GM19397 (cell line): ENCODE data around the gene GMEB2.
"Not testable (repeated sequence)": the region's sequence is repeated elsewhere in the genome, so short reads cannot be mapped to it uniquely, and the experiment has no call there.

Experiments
- ATAC-seq: cut with Tn5 transposase; IDR thresholded peaks from one replicate; pipeline ENCODE4 v1.9.1; 2021; ENCODE audit warnings: mild to moderate bottlenecking, moderate library complexity; ENCODE audit not compliant: unreplicated experiment

The GMEB2 gene

DNA sequence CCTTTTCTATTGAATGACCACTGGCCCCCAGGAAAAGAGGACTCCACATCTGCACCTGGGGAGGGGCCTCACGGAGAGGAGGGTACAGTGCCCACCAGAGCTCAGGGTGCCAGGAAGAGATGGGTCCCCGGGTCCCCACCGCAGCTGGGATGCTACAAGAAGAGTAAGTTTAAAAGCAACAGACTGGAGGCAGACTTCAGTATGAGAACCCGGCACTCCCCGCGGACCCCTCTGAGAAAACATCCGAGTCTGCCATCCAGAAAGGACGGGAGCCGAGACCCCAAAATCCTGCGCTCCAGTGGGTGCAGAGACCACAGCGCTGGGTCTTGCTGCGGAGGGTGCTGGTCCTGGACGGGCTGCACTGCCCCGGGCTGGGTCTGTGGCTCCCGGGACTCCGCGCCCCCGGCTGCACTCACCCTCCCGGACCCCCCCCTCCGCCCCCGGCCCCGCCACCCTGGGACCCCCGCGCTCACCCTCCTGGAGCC lies 53.2 kb downstream of the GMEB2 start:
- ATAC-seq, result no peak

DNA sequence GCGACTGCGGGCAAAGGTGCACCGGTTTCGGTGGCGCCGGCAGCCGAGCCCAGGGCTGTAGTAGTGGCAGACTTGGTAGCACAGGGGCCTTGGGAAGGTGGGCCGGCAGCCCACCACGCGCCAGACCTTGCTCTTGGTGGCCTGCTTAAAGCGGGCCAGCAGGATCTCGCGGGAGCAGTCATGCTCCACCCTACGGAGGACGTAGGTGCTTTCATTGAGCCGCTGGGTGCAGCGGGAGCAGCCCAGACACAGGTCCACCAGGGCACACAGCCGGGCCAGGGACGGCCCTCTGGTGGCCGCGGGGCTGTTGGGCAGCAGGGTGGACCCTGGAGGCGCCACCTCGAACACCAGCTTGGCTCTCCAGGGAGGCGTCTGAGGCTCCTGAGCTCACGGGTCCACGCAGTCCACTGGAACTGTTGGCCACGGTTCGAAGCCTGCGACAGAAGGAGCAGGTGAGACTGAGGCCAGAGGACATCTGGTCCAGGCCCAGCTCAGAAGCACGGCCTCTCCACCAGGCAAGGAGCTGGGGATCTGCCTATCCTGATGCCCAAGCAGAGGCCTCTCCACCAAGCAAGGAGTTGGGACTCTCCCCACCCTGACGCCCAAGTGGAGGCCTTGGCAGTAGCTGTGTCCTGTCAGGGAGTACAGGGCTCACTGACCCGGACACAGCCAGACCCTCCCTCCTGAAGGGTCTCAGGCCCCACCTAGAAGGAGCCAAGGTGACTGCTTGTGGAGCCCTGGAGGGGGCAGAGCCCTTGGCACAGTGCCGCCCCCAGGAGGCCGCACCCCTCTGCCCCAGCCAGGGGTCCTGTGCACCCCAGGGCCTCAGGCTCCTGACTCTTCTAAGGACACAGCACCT lies 53.9 kb downstream of the GMEB2 start:
- ATAC-seq, result no peak

- ATAC-seq, result no peak
Measured at GRCh38 chr20:63572071-63572787, 54.7 kb downstream of the GMEB2 start.

GRCh38 chr20:63571087-63571478 lies 55.8 kb downstream of the GMEB2 start:
- not testable (repeated sequence) for ATAC-seq

- no peak for ATAC-seq
Measured at GRCh38 chr20:63570281-63571086, 56.4 kb downstream of the GMEB2 start.

GRCh38 chr20:63568986-63569949 lies 57.6 kb downstream of the GMEB2 start:
- ATAC-seq, result no peak

GRCh38 chr20:63568170-63568981 lies 58.5 kb downstream of the GMEB2 start:
- peak; percentile 13 for ATAC-seq

DNA sequence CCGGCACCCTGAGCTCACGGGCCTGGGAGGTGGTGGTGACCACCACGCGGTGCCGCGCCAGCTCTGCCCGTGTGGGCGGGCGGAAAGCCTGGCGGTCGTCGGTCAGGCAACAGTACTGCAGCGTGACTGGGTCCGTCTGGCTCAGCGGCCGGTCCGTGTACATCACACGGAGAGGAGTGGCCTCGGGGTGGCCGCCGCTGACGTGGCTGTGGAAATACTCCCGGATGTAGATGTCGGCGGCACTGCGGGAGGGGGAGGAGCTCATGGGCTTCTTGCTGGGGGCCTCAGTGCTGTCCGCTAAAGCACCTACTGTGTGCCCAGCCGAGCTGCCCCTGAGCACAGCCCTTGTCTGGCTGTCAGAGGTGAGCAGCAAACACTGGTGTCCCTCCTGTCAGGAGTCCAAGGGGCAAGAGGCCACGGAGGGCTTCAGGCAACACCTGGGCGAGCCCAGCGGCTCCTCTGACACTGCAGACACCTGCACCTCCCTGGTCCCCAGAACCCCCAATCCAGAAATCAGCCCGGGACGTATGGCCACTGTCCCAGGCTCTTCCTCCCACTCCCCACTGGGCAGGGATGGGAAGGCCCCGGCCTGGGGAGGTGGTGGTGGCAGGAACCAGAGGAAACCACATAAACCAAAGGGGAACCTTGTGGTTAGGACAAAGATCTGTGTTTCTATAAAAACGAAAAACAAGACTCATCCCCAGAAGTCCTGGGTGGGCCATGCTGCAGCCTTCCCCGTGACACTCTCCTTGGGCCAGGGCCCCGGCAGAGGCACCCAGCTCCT lies 59.3 kb downstream of the GMEB2 start:
- peak; percentile 64 for ATAC-seq

GRCh38 chr20:63567136-63567385 lies 59.8 kb downstream of the GMEB2 start:
- no peak for ATAC-seq

GRCh38 chr20:63566395-63567135 lies 60.3 kb downstream of the GMEB2 start:
- ATAC-seq, result no peak

DNA sequence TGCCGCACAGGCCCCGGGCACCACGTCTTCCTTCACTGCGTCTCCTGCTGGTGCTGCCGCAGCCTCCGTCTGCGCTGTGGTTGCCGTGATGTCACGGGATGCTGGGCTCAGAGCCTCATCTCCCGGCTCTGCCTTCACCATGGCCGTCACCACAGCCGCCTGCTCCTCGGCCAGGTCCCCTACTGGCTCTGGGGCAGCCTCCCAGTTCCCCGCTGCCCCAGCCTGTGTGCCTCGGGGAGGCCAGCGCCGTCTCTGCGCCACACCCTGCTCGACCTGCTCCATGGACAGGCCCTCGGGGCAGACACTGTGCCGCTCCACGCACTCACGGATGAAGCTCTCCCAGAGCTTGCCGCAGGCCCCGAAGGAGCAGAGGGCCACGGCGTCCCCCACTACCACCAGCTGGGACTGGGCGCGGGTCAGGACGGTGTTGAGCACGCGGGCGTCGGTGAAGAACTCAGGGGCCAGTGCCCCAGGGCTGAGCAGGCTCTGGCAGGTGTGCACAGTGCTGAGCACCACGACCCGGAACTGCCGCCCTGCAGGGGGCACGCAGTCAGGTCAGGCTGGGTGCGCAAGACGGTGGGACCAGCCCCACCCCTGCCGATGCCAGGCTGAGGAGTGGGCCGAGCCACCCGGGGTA lies 61.1 kb downstream of the GMEB2 start:
- ATAC-seq, result no peak

- ATAC-seq, result no peak
Measured at GRCh38 chr20:63565021-63565698, 61.7 kb downstream of the GMEB2 start.

DNA sequence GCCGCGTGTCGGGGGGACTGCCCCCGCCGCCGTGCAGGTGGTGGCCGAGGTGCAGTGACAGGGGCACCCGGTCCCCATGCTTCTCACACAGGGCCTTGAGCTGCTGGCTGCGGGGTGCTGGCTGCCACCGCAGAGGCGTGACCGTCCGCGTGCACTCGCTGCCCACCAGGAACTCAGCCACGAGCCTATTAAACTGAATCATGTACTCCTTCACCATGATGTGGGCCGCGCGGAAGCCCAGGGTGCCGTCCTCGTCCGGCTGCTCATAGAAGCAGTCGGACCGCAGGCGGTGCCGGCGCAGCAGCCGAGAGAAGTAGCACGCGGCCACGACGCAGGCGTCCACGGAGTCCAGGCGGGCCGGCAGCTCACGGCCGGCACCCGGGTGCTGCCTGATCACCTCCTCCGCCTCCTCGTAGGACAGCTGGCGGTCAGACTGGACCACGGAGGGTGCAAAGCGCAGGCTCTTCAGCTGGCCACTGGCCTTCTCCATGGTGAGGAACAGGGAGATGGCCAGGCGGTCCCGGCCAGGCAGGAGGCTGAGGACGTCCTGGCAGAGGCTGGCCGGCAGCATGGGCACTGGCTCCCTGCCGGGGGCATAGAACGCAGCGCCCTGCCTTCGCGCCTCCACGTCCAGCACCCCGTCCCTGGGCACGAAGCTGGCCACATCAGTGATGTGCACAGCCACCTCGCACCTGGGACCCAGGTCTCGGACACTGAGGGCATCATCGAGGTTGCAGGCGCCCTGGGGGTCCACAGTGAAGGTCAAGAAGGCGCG lies 62.7 kb downstream of the GMEB2 start:
- no peak for ATAC-seq

DNA sequence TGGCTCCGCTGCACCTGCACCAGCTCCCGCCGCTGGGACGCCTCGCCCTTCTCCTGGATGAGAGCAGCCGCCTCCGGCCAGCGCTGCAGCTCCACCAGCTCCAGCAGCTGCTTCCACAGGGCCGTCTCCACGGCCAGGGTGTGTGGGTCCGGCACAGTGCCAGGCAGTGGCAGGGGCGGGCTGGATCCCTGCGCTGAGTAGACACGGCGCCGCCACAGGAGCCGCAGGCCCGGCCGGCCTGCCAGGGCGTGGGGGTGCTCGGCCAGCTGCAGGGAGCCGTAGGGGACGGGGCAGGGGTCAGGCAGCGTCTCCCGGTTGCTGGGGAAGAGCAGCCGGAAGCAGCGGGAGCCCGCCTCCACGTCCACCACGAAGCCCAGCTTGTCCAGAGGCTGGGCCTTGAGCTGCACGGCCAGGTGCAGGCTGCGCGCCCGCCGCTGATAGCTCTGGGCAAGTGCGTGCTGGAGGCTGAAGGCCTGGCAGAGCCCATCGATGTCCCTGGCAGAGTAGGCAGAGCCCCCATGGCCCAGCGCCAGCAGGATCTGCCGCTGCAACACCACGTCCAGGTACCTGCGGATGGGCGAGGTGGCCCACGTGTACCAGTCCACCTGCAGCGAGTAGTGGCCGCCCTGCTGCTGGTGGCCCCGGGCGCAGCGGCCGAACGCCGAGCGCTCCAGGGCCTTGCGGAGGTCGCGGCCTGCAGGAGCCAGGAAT lies 63.5 kb downstream of the GMEB2 start:
- ATAC-seq, result no peak

GRCh38 chr20:63562461-63563224 lies 64.3 kb downstream of the GMEB2 start:
- no peak for ATAC-seq
